Stimulated activated CD8-positive, alpha-beta memory T cell treated with anti-CD3 and anti-CD28 coated beads, Interleukin-4, amount 100 ng/mL, for 48 hours (primary cell): ENCODE data around the gene IQSEC1.

Experiments used
- DNase-seq: peaks from one replicate; pipeline ENCODE4 v3.0.0-alpha.2; 2020

Gene IQSEC1

GRCh38 chr3:13106308-13107001, 33.2 kb upstream of the IQSEC1 start:
- no peak for DNase-seq

GRCh38 chr3:13105896-13106250, 32.6 kb upstream of the IQSEC1 start:
- no peak for DNase-seq

GRCh38 chr3:13105181-13105895, 32.1 kb upstream of the IQSEC1 start:
- no peak for DNase-seq

- DNase-seq, result no peak
These were observed 31.3 kb upstream of the IQSEC1 start for GRCh38 chr3:13104511-13104910.

GRCh38 chr3:13103416-13104058, 30.3 kb upstream of the IQSEC1 start:
- no peak for DNase-seq

GRCh38 chr3:13102386-13103345, 29.4 kb upstream of the IQSEC1 start:
- no peak for DNase-seq

- no peak for DNase-seq
These were observed 26.5 kb upstream of the IQSEC1 start for GRCh38 chr3:13099707-13100106.

GRCh38 chr3:13098192-13098988, 25.2 kb upstream of the IQSEC1 start:
- DNase-seq, result no peak

GRCh38 chr3:13096356-13096755, 23.1 kb upstream of the IQSEC1 start:
- DNase-seq, result no peak

GRCh38 chr3:13095408-13095937, 22.2 kb upstream of the IQSEC1 start:
- no peak for DNase-seq

GRCh38 chr3:13093687-13094086, 20.5 kb upstream of the IQSEC1 start:
- DNase-seq, result no peak

- DNase-seq, result no peak
These were observed 19.7 kb upstream of the IQSEC1 start for GRCh38 chr3:13092621-13093617.

- DNase-seq, result peak; percentile 90
These were observed 18.8 kb upstream of the IQSEC1 start for GRCh38 chr3:13091898-13092611.

- no peak for DNase-seq
These were observed 15.1 kb upstream of the IQSEC1 start for GRCh38 chr3:13088028-13089006.

- no peak for DNase-seq
These were observed 14.2 kb upstream of the IQSEC1 start for GRCh38 chr3:13087320-13087990.

- no peak for DNase-seq
These were observed 13.3 kb upstream of the IQSEC1 start for GRCh38 chr3:13086531-13086981.

- no peak for DNase-seq
These were observed 12.6 kb upstream of the IQSEC1 start for GRCh38 chr3:13085846-13086179.
